GM19452 (cell line): ENCODE results near the gene SLC49A3.
"Not testable (repeated sequence)": the region's sequence is repeated elsewhere in the genome, so short reads cannot be mapped to it uniquely, and the experiment has no call there.

Experiments
- ATAC-seq: cut with Tn5 transposase; IDR thresholded peaks from one replicate; pipeline ENCODE4 v1.9.1; 2021; ENCODE audit not compliant: unreplicated experiment

The SLC49A3 gene

GRCh38 chr4:681736-682451, 7.1 kb downstream of the SLC49A3 start:
- no peak for ATAC-seq

- peak; percentile 51 for ATAC-seq
These were observed 7.9 kb downstream of the SLC49A3 start for GRCh38 chr4:680928-681645.

GRCh38 chr4:680551-680927, 8.4 kb downstream of the SLC49A3 start:
- ATAC-seq: peak; percentile 25

GRCh38 chr4:680091-680490, 8.9 kb downstream of the SLC49A3 start:
- no peak for ATAC-seq

GRCh38 chr4:679629-680028, 9.3 kb downstream of the SLC49A3 start:
- ATAC-seq: no peak

- no peak for ATAC-seq
These were observed 9.9 kb downstream of the SLC49A3 start for GRCh38 chr4:679104-679481.

GRCh38 chr4:678331-679103, 10.4 kb downstream of the SLC49A3 start:
- no peak for ATAC-seq

GRCh38 chr4:677431-678293, 11.3 kb downstream of the SLC49A3 start:
- no peak for ATAC-seq

- ATAC-seq: no peak
These were observed 12.1 kb downstream of the SLC49A3 start for GRCh38 chr4:676871-677235.

GRCh38 chr4:675980-676870, 12.7 kb downstream of the SLC49A3 start:
- ATAC-seq: no peak

- ATAC-seq: peak; percentile 6
These were observed 13.7 kb downstream of the SLC49A3 start for GRCh38 chr4:675036-675882.

- ATAC-seq: peak; percentile 86
These were observed 14.5 kb downstream of the SLC49A3 start, which contains the start of the genes ATP5ME and MYL5 for GRCh38 chr4:674172-675035. Gene ATP5ME (minus strand): TSS chr4:674276. CDS start chr4:674247, 29 bp downstream. Gene MYL5 (plus strand): TSS chr4:674542. CDS start chr4:678027, 3,485 bp downstream.

- no peak for ATAC-seq
These were observed 15.4 kb downstream of the SLC49A3 start for GRCh38 chr4:673349-674091.

GRCh38 chr4:671769-672168, 17.2 kb downstream of the SLC49A3 start:
- no peak for ATAC-seq

- not testable (repeated sequence) for ATAC-seq
These were observed 19.0 kb downstream of the SLC49A3 start for GRCh38 chr4:669806-670559.

GRCh38 chr4:668219-668618, 20.7 kb downstream of the SLC49A3 start:
- not testable (repeated sequence) for ATAC-seq

GRCh38 chr4:667545-667925, 21.4 kb downstream of the SLC49A3 start:
- ATAC-seq: no peak
